Karpas-422 (cell line): ENCODE measurements around the gene CD63. TPM values are rescaled to one million over a fixed set of nuclear protein-coding genes. Genes with fewer than 3 reads are reported as not detected.

Source experiments
- DNase-seq: peaks from one replicate; pipeline ENCODE4 v3.0.0-alpha.2; 2015
- H2AFZ ChIP-seq: fragments of 200-600 bp; sonication (generic); 2 replicates; pipeline ENCODE4 v1.6.1; 2014; ENCODE audit warnings: antibody characterized with exemption, low read length, mixed read lengths
- H3K27ac ChIP-seq: fragments of 200-600 bp; sonication (generic); 2 replicates; pipeline ENCODE4 v1.5.1; 2014; ENCODE audit warnings: mild to moderate bottlenecking, low read length, moderate library complexity
- H3K27me3 ChIP-seq: fragments of 200-600 bp; sonication (generic); 2 replicates; pipeline ENCODE4 v1.6.1; 2014; ENCODE audit warnings: low read length, mixed read lengths
- H3K36me3 ChIP-seq: fragments of 200-600 bp; sonication (generic); 2 replicates; pipeline ENCODE4 v1.6.1; 2014; ENCODE audit warnings: low read length, mixed read lengths; ENCODE audit not compliant: insufficient read depth
- H3K4me1 ChIP-seq: fragments of 200-600 bp; sonication (generic); 2 replicates; pipeline ENCODE4 v1.6.1; 2014; ENCODE audit warnings: mild to moderate bottlenecking, low read length, mixed read lengths
- H3K4me2 ChIP-seq: fragments of 200-600 bp; sonication (generic); 2 replicates; pipeline ENCODE4 v1.6.1; 2014; ENCODE audit warnings: low read length, low read depth, mild to moderate bottlenecking; ENCODE audit not compliant: poor library complexity, severe bottlenecking
- H3K4me3 ChIP-seq: fragments of 200-600 bp; sonication (generic); 2 replicates; pipeline ENCODE4 v1.5.1; 2014; ENCODE audit warnings: mild to moderate bottlenecking, antibody characterized with exemption, low read length, mixed read lengths
- H3K79me2 ChIP-seq: fragments of 200-600 bp; sonication (generic); 2 replicates; pipeline ENCODE4 v1.6.1; 2014; ENCODE audit warnings: mild to moderate bottlenecking, low read length, mixed read lengths
- H3K9ac ChIP-seq: fragments of 200-600 bp; sonication (generic); 2 replicates; pipeline ENCODE4 v1.6.0; 2014; ENCODE audit warnings: low read length
- H3K9me2 ChIP-seq: fragments of 200-600 bp; sonication (generic), shearing (Covaris generic); replicated peaks from 2 replicates; pipeline ENCODE4 v1.6.0; 2014; ENCODE audit warnings: mild to moderate bottlenecking, low read length, moderate library complexity; ENCODE audit not compliant: insufficient read depth
- H3K9me3 ChIP-seq: fragments of 300-700, 200-600 bp; sonication (generic); 2 replicates; pipeline ENCODE4 v1.6.1; 2014; ENCODE audit warnings: low read length, mixed read lengths
- H4K20me1 ChIP-seq: fragments of 200-600 bp; sonication (generic); 2 replicates; pipeline ENCODE4 v1.6.1; 2014; ENCODE audit warnings: mild to moderate bottlenecking, antibody characterized with exemption, low read length, low read depth; ENCODE audit not compliant: insufficient read depth
- total RNA-seq: library from RNA; depleted of rRNA; stranded (reverse); fragments of >200 nt; shearing (Covaris generic); gene quantifications from 2 replicates; pipeline ENCODE4 v1.2.3, GENCODE V29; 2014; ENCODE audit warnings: low replicate concordance

Gene CD63
- total RNA-seq, 1 experiment from 2014 or later = 150 TPM

DNA sequence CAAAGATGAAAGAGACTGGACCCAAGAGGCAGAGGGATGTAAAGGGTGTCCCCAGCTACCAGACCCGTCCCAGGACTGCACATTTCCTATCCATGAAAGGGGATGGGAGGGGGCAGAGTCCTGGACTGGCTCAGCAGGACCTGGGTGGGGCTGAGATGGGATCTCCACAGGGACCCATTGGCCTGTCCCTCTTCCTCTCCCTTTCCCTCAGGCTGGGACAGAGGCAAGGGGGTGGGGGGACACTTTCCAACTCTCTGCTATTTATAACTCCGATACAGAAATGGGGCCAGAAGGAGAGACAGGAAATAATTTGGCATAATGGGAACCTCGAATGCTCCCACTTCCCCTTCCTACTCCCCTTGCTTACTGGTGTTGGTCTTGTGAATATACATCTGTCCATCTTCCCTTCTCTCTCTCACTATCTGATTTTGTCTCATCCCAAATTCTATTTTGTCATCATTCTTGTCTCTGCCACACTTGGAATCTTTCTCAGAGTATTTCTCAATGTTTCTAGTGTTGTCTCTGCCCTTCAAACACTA, 20.0 kb downstream of the CD63 start:
- Histone ChIP-seq H3K9me3 (no peaks in the 10 kb centered on the region), H3K4me3 (no peak overlapping the region), H3K4me2 (peak overlapping the region; percentile 59), H3K4me1 (peaks cover 12% of the 10 kb centered on the region), H3K36me3 (no peaks in the 10 kb centered on the region), H4K20me1 (no peaks in the 10 kb centered on the region), H2AFZ (no peak overlapping the region), H3K27ac (no peak overlapping the region), H3K9ac (no peak overlapping the region), H3K27me3 (no peaks in the 10 kb centered on the region), H3K9me2 (no peaks in the 10 kb centered on the region), H3K79me2 (no peaks in the 10 kb centered on the region)
- DNase-seq = no peak

DNA sequence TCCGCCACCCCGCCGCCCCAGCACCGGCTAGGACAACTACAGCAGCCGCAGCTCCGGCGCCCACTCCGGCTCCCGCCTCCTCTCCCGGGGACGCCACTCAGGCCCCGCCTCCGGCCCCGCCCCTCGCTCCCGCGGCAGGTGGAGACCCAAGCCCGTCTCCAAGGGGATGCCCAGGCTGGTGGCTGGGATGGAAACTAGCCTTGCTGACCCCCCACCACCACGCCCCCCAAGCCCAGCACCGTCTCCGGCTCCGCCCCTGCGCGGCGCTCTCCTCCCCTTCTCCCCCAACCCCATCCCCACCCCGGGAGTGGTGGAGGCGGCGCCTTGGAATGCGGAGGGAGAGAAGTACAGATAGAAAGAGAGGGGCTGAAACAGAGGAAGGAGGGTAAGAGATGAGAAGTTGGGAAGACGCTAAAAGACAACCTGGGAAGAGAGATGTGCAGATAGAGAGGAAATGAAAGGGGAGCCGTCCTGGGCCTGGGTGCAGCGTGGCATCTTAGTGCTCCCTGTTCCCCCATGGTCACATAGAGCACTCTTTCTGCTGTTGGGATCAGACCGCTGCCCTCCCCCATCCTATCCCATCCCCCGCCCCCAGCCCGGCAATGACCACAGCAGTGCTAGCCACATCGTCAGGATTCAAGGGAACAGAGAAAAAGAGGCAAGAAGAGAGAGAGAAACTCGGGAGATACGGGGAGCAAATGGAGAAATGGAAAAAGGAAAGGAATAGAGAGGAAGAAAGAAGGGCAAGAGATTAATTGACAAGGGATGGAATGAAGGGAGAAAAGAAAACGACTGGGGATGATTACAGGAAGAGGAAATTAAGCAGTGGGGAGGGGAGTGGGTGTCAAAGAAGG, 20.7 kb downstream of the CD63 start, which contains the start of gene ITGA7:
TSS of gene ITGA7 (minus strand) at position 64 of the 854 bp plus-strand sequence. CDS start 222 bp downstream, outside the sequence.
- Histone ChIP-seq H3K36me3 (no peaks in the 10 kb centered on the region), H3K27ac (no peak within 1 kb of the TSS), H3K27me3 (no peaks in the 10 kb centered on the region), H4K20me1 (no peaks in the 10 kb centered on the region), H3K4me1 (peaks cover 12% of the 10 kb centered on the region), H3K4me2 (peak within 1 kb of the TSS; percentile 59), H3K9ac (peak within 1 kb of the TSS; percentile 41), H2AFZ (peak within 1 kb of the TSS; percentile 78), H3K9me3 (no peaks in the 10 kb centered on the region), H3K9me2 (no peaks in the 10 kb centered on the region), H3K4me3 (peak within 1 kb of the TSS; percentile 62; the same call in 1 of the 2 replicates), H3K79me2 (no peaks in the 10 kb centered on the region)
- DNase-seq = no peak

DNA sequence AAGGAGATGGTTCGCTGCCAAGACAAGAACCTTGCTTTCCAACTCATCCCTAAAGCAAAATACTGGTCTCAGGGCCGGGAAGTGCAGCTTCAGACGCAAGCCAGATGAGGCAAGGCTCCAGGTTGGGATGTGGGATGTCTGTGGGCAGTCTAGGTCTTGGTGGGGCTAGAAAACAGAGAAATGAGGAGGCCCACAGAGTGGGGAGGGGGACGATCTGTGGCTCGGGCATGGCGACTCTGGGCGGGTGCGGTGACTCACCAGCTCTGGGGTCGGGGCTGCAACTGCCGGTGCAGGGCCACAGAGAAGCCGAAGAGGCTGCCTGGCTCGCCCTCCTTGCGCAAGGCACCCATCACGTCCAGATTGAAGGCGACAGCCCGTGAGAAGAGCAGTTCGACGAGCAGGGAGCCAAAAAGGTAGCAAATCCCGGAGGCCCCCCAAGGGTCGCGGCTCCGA, 21.6 kb downstream of the CD63 start:
- Histone ChIP-seq H3K4me2 (no peak overlapping the region), H3K27me3 (no peaks in the 10 kb centered on the region), H3K4me1 (peaks cover 12% of the 10 kb centered on the region), H3K9me3 (no peaks in the 10 kb centered on the region), H3K36me3 (no peaks in the 10 kb centered on the region), H4K20me1 (no peaks in the 10 kb centered on the region), H3K79me2 (no peaks in the 10 kb centered on the region), H3K9ac (no peak overlapping the region), H3K9me2 (no peaks in the 10 kb centered on the region), H3K4me3 (no peak overlapping the region), H3K27ac (no peak overlapping the region), H2AFZ (no peak overlapping the region)
- DNase-seq = no peak

DNA sequence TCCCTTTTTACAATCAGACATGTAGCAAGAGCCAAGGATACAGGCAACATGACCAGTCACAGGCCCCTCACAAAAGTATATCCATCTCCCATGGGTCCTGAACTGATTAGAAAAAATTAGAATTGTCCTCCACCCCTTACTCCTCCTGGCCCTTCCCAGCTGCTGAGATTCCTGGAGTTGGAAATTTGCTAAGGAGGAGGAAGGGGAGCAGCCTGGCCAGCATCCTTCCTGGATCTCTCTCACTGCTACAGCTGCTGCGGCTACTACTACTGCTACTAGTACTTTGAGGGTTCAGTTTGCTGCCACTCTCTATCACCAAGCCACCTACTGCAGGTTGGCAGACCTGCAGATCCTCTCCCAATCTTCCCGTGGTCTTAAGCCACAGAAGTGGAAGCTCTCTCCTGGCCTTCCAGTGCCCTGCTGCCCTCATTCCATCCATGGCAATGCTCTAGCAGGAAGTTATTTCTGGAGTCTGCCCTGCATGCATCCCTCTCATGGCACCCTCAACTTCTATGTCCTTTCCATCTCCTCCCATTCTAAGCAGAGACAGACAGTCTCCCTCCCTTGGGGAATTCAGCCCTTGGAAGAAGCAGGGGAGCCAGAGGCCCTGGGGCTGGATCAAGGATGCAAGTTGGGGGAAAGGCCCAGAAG, 22.1 kb downstream of the CD63 start:
- H4K20me1 ChIP-seq = no peaks in the 10 kb centered on the region
- H3K4me2 ChIP-seq = no peak overlapping the region
- no peak for DNase-seq
- H3K9ac ChIP-seq = no peak overlapping the region
- H3K36me3 ChIP-seq = no peaks in the 10 kb centered on the region
- H3K4me3 ChIP-seq = no peak overlapping the region
- no peaks in the 10 kb centered on the region for H3K79me2 ChIP-seq
- H3K9me2 ChIP-seq = no peaks in the 10 kb centered on the region
- H3K27ac ChIP-seq = no peak overlapping the region
- no peak overlapping the region for H2AFZ ChIP-seq
- no peaks in the 10 kb centered on the region for H3K9me3 ChIP-seq
- H3K27me3 ChIP-seq = no peaks in the 10 kb centered on the region
- peaks cover 12% of the 10 kb centered on the region for H3K4me1 ChIP-seq

DNA sequence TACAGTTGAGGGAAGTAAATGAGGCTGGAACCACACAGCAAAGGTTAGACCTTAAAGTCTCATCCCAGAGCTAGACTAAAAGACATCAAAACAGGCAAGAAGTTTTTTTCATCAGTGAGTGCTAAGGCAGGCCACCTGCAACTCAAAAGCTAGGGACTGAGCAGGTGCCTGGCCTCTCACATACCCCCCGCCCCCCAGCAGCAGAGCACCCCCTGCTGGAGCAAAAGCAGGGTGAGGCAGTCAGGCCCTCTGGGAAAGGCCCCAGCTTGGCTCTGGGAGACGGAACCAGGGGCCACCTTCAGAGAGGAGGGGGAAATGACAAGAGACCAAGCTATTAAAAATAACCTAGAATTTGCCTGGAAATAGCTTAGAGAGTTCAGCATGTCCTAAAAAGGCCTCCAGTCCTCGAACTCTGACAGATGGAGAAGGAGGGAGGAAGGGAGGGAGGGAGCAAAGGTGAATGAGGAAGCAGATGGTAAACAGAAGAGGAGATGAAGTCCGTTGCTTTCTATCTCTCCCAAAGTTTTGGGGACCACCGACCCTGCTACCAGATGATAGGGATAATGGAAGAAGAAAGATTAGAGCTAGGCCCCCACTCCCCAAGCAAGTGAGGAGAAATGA, 22.9 kb downstream of the CD63 start:
- no peaks in the 10 kb centered on the region for H3K27me3 ChIP-seq
- no peak overlapping the region for H3K27ac ChIP-seq
- no peak overlapping the region for H2AFZ ChIP-seq
- peak; percentile 81 for DNase-seq
- no peak overlapping the region for H3K4me3 ChIP-seq
- peaks cover 12% of the 10 kb centered on the region for H3K4me1 ChIP-seq
- H3K9me2 ChIP-seq = no peaks in the 10 kb centered on the region
- no peaks in the 10 kb centered on the region for H4K20me1 ChIP-seq
- H3K79me2 ChIP-seq = no peaks in the 10 kb centered on the region
- H3K9ac ChIP-seq = no peak overlapping the region
- H3K4me2 ChIP-seq = no peak overlapping the region
- no peaks in the 10 kb centered on the region for H3K9me3 ChIP-seq
- no peaks in the 10 kb centered on the region for H3K36me3 ChIP-seq

DNA sequence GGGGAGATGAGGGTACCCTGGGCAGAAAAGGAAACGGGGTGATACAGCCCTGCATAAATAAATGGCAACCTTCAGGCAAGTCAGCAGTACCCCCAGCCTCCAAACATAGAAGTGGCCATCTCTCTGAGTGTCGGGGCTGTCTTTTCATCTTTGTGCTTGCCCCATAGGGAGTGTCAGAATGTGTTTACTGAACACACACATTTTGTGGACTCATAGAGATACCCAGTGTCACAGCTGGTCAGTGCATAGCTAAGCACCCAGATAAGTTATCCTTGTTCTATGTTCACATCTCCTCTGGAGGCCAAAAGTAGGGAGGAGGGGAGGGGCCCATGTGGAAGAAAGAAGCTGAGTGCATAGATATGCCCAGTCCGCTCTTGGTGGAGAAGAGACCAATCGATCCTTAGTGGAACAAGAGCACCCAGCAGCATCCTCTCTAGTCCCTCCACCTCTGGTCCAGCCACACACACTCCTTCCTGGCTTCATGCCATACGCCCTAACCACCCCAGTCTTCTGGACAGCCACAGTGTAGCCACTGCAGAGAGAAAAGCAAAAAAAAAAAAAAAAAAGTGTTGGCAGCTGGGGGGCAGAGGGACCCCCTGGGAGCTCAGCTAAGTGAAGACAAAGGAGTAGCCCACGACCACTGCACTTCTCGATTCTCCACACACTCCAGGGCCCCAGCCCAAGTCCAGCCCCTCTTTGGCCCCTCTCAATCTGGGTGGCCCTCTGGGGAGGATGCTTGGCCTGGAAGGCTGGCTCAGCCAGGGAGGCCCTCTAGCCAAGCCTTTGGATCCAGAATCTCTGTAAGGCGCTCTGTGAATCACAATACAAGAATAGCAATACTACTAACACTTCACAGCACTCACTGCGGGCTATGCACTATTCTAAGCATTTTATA, 23.7 kb downstream of the CD63 start:
- no peaks in the 10 kb centered on the region for H4K20me1 ChIP-seq
- peaks cover 12% of the 10 kb centered on the region for H3K4me1 ChIP-seq
- no peak for DNase-seq
- H2AFZ ChIP-seq = no peak overlapping the region
- no peaks in the 10 kb centered on the region for H3K79me2 ChIP-seq
- H3K27ac ChIP-seq = no peak overlapping the region
- no peaks in the 10 kb centered on the region for H3K9me2 ChIP-seq
- H3K4me2 ChIP-seq = no peak overlapping the region
- H3K9ac ChIP-seq = no peak overlapping the region
- H3K36me3 ChIP-seq = no peaks in the 10 kb centered on the region
- no peak overlapping the region for H3K4me3 ChIP-seq
- no peaks in the 10 kb centered on the region for H3K27me3 ChIP-seq
- no peaks in the 10 kb centered on the region for H3K9me3 ChIP-seq

DNA sequence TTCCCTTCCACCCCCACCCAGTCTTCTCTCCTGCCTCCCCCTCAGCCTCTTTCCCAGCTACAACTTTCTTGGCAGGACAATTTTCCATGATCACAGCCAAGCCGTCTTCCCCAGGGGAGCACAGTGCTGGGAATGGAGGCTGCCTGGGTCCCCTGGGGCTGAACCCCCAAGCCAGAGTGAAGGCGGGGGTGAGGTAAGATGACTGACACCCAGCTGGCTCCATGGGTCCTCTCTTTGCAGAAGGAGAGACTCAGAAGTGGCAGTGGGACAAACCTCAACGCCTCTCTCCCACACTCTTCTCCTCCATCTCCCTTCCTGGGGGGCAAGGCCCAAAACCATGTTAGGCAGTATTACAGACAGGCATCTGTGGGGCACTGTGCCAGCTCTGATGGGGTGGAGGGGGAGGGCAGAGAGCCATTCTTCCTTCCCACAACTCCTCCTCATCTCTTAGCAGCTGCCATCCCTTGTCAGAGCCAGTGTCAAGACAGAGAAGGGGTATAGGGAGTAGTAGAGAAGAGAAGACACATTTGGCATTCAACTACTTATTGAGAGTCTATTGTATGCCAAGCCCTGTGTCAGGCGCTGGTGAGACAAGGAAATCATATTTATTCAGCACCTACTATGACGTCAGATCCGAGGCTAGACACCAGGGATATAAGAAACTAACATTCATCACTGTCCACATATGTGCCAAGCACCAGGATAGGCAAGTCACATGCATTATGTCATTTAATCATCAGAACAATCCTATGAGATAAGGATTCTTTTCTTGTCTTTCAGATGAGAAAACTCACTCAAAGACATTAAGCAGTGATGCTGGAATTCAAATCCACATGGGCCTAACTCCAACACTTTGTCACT, 24.7 kb downstream of the CD63 start:
- H3K4me3 ChIP-seq = no peak overlapping the region
- H3K9ac ChIP-seq = no peak overlapping the region

More for the DNA sequence above, 24.7 kb downstream of the CD63 start:
- Histone ChIP-seq H2AFZ (no peak overlapping the region), H3K27ac (no peak overlapping the region), H3K4me1 (peaks cover 12% of the 10 kb centered on the region), H3K79me2 (no peaks in the 10 kb centered on the region), H3K9me3 (no peaks in the 10 kb centered on the region), H3K4me2 (no peak overlapping the region), H3K27me3 (no peaks in the 10 kb centered on the region), H3K36me3 (no peaks in the 10 kb centered on the region), H4K20me1 (no peaks in the 10 kb centered on the region), H3K9me2 (no peaks in the 10 kb centered on the region)
- no peak for DNase-seq
